ENCODE measurements around the gene MTHFD2L.

The MTHFD2L gene

GRCh38 chr4:74133786-74134499, 24.0 kb upstream of the MTHFD2L start:
- TF ChIP-seq CTCF (IDR thresholded peaks at IDR 0.05; ENCODE audit: low read length, missing control alignments) = peak; percentile 91
- no peak overlapping the region for H3K4me3 ChIP-seq (replicated peaks; ENCODE audit: low read depth, low read length)
- peak; percentile 97 for DNase-seq (ENCODE audit: low read depth)

GRCh38 chr4:74134500-74134852, 23.4 kb upstream of the MTHFD2L start:
- H3K4me3 ChIP-seq (replicated peaks; ENCODE audit: low read depth, low read length) = no peak overlapping the region
- TF ChIP-seq CTCF (IDR thresholded peaks at IDR 0.05; ENCODE audit: low read length, missing control alignments) = no peak
- no peak for DNase-seq (ENCODE audit: low read depth)

GRCh38 chr4:74146581-74147129, 11.3 kb upstream of the MTHFD2L start:
- no peak for DNase-seq (ENCODE audit: low read depth)
- no peak overlapping the region for H3K4me3 ChIP-seq (replicated peaks; ENCODE audit: low read depth, low read length)
- TF ChIP-seq CTCF (IDR thresholded peaks at IDR 0.05; ENCODE audit: low read length, missing control alignments) = no peak

- TF ChIP-seq CTCF (IDR thresholded peaks at IDR 0.05; ENCODE audit: low read length, missing control alignments) = no peak
- DNase-seq (ENCODE audit: low read depth) = no peak
- H3K4me3 ChIP-seq (replicated peaks; ENCODE audit: low read depth, low read length) = no peak overlapping the region
These were observed 9.7 kb upstream of the MTHFD2L start for GRCh38 chr4:74148205-74148604.

- H3K4me3 ChIP-seq (replicated peaks; ENCODE audit: low read depth, low read length) = no peak overlapping the region
- DNase-seq (ENCODE audit: low read depth) = no peak
- TF ChIP-seq CTCF (IDR thresholded peaks at IDR 0.05; ENCODE audit: low read length, missing control alignments) = no peak
These were observed 5.1 kb upstream of the MTHFD2L start for GRCh38 chr4:74152836-74153235.

- H3K4me3 ChIP-seq (replicated peaks; ENCODE audit: low read depth, low read length) = peak overlapping the region; percentile 74
- no peak for TF ChIP-seq CTCF (IDR thresholded peaks at IDR 0.05; ENCODE audit: low read length, missing control alignments)
- peak; percentile 30 for DNase-seq (ENCODE audit: low read depth)
These were observed 1.4 kb upstream of the MTHFD2L start for GRCh38 chr4:74156521-74156920.

GRCh38 chr4:74157154-74157553, 764 bp upstream of the MTHFD2L start:
- DNase-seq (ENCODE audit: low read depth) = peak; percentile 67
- peak overlapping the region; percentile 74 for H3K4me3 ChIP-seq (replicated peaks; ENCODE audit: low read depth, low read length)
- no peak for TF ChIP-seq CTCF (IDR thresholded peaks at IDR 0.05; ENCODE audit: low read length, missing control alignments)

Measured in fibroblast of pulmonary artery (primary cell).